ENCODE measurements around the gene ARFGAP3. TPM values are rescaled to one million over a fixed set of nuclear protein-coding genes. Genes with fewer than 3 reads are reported as not detected.

Gene ARFGAP3
- total and polyA plus RNA-seq, 2 experiments from 2014 or later, result 14.8 to 19.1 TPM

- TF ChIP-seq, protein P1, sequence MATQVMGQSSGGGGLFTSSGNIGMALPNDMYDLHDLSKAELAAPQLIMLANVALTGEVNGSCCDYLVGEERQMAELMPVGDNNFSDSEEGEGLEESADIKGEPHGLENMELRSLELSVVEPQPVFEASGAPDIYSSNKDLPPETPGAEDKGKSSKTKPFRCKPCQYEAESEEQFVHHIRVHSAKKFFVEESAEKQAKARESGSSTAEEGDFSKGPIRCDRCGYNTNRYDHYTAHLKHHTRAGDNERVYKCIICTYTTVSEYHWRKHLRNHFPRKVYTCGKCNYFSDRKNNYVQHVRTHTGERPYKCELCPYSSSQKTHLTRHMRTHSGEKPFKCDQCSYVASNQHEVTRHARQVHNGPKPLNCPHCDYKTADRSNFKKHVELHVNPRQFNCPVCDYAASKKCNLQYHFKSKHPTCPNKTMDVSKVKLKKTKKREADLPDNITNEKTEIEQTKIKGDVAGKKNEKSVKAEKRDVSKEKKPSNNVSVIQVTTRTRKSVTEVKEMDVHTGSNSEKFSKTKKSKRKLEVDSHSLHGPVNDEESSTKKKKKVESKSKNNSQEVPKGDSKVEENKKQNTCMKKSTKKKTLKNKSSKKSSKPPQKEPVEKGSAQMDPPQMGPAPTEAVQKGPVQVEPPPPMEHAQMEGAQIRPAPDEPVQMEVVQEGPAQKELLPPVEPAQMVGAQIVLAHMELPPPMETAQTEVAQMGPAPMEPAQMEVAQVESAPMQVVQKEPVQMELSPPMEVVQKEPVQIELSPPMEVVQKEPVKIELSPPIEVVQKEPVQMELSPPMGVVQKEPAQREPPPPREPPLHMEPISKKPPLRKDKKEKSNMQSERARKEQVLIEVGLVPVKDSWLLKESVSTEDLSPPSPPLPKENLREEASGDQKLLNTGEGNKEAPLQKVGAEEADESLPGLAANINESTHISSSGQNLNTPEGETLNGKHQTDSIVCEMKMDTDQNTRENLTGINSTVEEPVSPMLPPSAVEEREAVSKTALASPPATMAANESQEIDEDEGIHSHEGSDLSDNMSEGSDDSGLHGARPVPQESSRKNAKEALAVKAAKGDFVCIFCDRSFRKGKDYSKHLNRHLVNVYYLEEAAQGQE (IDR thresholded peaks at IDR 0.05; ENCODE audit: unreplicated experiment), result no peak
- H3K27me3 Mint-ChIP-seq (ENCODE audit: insufficient read depth, low read depth, poor library complexity), result peaks cover 2% of the 10 kb centered on the region
- Histone ChIP-seq H3K4me1 (ENCODE audit: insufficient read depth) (peaks cover 4% of the 10 kb centered on the region; the same call in 1 of the 2 replicates), H2AFZ (no peak overlapping the region), H3F3A (replicated peaks; ENCODE audit: low read depth) (no peaks in the 10 kb centered on the region), H4K20me1 (replicated peaks; ENCODE audit: insufficient read depth) (no peaks in the 10 kb centered on the region; the same call in 1 of the 2 replicates), H3K79me2 (replicated peaks; ENCODE audit: insufficient read depth) (no peaks in the 10 kb centered on the region), H3K27ac (ENCODE audit: low read depth) (peak overlapping the region; percentile 50; the same call in 1 of the 2 replicates), H3K36me3 (ENCODE audit: insufficient read depth) (no peaks in the 10 kb centered on the region), H3K27me3 (ENCODE audit: insufficient read depth) (no peaks in the 10 kb centered on the region), H3K4me3 (no peak overlapping the region), H3K4me2 (no peak overlapping the region), H3K9me2 (ENCODE audit: insufficient read depth) (no peaks in the 10 kb centered on the region)
- H3K9me3 Mint-ChIP-seq, result no peaks in the 10 kb centered on the region
- DNase-seq (ENCODE audit: low spot score) (no peak), ATAC-seq (no peak)
- no peaks in the 10 kb centered on the region for H3K4me1 Mint-ChIP-seq
- H3K36me3 Mint-ChIP-seq (ENCODE audit: low read depth), result no peaks in the 10 kb centered on the region
- no peak overlapping the region for H3K4me3 Mint-ChIP-seq
- H3K27ac Mint-ChIP-seq, result no peak overlapping the region
Measured at GRCh38 chr22:42841444-42841843, 15.6 kb downstream of the ARFGAP3 start.

- Mint-ChIP-seq H3K4me3 (no peak overlapping the region), H3K4me1 (no peaks in the 10 kb centered on the region), H3K27ac (no peak overlapping the region), H3K9me3 (no peaks in the 10 kb centered on the region), H3K27me3 (ENCODE audit: insufficient read depth, low read depth, poor library complexity) (peaks cover 2% of the 10 kb centered on the region), H3K36me3 (ENCODE audit: low read depth) (no peaks in the 10 kb centered on the region; the same call in 2 of the 3 replicates)
- no peak for DNase-seq (ENCODE audit: low spot score)
- Histone ChIP-seq H4K20me1 (replicated peaks; ENCODE audit: insufficient read depth) (no peaks in the 10 kb centered on the region; the same call in 1 of the 2 replicates), H3K79me2 (replicated peaks; ENCODE audit: insufficient read depth) (no peaks in the 10 kb centered on the region), H3K27ac (ENCODE audit: low read depth) (no peak overlapping the region), H3K36me3 (ENCODE audit: insufficient read depth) (no peaks in the 10 kb centered on the region), H3F3A (replicated peaks; ENCODE audit: low read depth) (no peaks in the 10 kb centered on the region), H3K9me2 (ENCODE audit: insufficient read depth) (no peaks in the 10 kb centered on the region), H3K27me3 (ENCODE audit: insufficient read depth) (no peaks in the 10 kb centered on the region), H3K4me3 (no peak overlapping the region), H3K4me2 (no peak overlapping the region), H3K4me1 (ENCODE audit: insufficient read depth) (peaks cover 4% of the 10 kb centered on the region; the same call in 1 of the 2 replicates), H2AFZ (no peak overlapping the region)
- no peak for ATAC-seq
- no peak for TF ChIP-seq CREB1 (CRISPR knock-in tag; IDR thresholded peaks at IDR 0.05; ENCODE audit: low read depth)
- TF ChIP-seq ZNF331 (CRISPR knock-in tag; IDR thresholded peaks at IDR 0.05; ENCODE audit: low read depth), result no peak
- TF ChIP-seq STAT1 (IDR thresholded peaks at IDR 0.05; ENCODE audit: unreplicated experiment), result no peak
- TF ChIP-seq, protein P2, sequence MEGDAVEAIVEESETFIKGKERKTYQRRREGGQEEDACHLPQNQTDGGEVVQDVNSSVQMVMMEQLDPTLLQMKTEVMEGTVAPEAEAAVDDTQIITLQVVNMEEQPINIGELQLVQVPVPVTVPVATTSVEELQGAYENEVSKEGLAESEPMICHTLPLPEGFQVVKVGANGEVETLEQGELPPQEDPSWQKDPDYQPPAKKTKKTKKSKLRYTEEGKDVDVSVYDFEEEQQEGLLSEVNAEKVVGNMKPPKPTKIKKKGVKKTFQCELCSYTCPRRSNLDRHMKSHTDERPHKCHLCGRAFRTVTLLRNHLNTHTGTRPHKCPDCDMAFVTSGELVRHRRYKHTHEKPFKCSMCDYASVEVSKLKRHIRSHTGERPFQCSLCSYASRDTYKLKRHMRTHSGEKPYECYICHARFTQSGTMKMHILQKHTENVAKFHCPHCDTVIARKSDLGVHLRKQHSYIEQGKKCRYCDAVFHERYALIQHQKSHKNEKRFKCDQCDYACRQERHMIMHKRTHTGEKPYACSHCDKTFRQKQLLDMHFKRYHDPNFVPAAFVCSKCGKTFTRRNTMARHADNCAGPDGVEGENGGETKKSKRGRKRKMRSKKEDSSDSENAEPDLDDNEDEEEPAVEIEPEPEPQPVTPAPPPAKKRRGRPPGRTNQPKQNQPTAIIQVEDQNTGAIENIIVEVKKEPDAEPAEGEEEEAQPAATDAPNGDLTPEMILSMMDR (conservative IDR thresholded peaks at IDR 0.05; ENCODE audit: low read depth in 2 of 2), result no peak
- TF ChIP-seq EZH2phosphoT487 (IDR thresholded peaks at IDR 0.05; ENCODE audit: unreplicated experiment), result no peak
- TF ChIP-seq JUNB (IDR thresholded peaks at IDR 0.05; ENCODE audit: unreplicated experiment), result no peak
- TF ChIP-seq ETS1 (IDR thresholded peaks at IDR 0.05), result no peak
- TF ChIP-seq, protein P1 (IDR thresholded peaks at IDR 0.05; ENCODE audit: unreplicated experiment), result no peak
Measured at GRCh38 chr22:42837556-42837955, 19.5 kb downstream of the ARFGAP3 start.

Measured in GM23338 (cell line).